Retina (tissue), 1 donor: Measurements from ENCODE around the gene RTN4.

Experiments used
- DNase-seq: peaks from one replicate; pipeline ENCODE4 v3.0.0-alpha.2; 2016

The RTN4 gene

DNA sequence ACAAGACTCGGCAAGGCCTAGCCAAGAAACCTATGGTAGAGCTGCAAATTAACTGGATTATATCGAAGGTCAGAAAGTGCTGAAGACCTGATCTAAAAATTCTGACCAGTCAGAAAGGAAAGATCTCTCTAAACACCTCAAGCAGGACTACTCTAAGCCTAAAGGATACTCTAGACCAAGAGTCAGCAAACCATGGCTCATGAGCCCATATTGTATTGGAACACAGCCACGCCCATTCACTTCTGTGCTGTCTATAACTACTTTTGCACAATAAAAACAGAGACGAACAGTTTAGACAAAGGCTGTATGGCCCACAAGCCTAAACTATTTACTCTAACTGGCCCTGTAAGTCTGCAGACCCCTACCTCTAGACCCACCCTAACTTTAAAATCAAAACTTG, 18.7 kb downstream of the RTN4 start:
- no peak for DNase-seq

DNA sequence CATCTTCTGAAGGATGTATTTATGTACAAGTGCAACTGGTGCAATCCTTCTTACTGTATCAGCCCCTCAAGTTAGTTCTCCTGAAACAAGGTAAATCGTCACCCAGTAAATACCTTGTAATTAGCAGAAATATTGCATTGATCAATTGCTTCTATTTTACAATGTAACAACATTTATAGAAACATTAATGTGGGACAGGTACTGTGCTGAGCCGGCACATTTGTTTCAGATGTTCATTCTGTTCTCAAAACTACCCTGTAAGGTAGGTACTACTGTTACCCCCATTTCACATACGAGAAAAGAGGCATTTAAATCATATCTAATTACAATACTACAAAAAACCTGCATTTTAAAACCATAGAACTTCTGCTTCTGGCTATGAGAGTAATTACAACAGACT, 19.5 kb downstream of the RTN4 start:
- no peak for DNase-seq

DNA sequence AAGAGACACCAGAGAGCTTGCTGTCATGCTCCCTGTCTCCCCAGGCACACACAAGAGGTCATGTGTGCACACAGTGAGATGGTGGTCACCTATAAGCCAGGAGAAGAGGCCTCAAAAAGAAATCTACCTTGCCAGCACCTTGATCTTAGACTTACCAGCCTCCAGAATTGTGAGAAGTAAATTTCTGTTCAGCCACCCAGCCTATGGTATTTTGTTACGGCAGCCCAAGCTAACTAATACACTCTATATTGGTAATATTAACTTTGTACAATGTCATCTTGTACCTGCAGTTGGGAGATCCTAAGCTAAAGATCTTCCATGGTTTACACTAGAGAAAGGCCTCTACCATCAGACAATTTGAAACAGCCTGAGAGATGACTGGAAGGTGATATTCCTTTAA, 21.2 kb downstream of the RTN4 start:
- no peak for DNase-seq

DNA sequence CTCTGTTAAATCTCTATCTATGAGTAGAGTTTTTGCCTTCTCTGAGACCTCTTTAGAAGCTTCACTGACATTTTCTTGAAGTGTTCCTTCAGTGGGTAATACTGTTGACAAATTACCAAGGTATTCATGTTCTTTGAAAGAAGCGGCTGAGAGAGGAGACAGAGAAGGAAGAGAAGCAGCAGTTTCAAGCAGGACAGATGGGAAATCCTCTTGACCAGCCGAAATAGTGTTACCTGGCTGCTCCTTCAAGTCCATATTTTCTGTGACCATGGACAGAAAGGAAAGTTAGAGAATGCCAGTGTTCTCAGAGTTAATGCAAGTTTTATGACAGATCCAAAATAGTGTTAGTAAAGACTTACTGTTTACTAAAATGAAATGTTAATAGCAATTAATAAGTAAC, 23.0 kb downstream of the RTN4 start:
- DNase-seq, result no peak

DNA sequence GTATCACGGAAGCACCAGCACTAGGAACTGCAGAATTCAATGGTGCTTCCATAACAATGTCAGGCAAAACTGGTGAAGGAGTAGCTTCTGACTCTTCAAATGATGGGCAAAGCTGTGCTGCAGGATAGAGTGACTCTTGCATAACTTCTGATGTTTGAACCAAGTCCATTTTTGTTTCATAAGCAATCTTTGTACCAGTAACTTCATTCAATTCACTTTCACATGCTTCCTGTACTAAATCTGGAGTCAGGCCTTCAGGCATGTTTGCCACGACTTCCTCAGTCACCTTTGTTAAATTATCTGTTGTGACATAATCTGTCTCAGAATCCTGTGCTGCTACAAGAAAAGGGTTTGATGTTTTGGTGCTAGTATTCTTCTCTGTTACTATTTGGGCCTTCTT, 24.0 kb downstream of the RTN4 start:
- no peak for DNase-seq

DNA sequence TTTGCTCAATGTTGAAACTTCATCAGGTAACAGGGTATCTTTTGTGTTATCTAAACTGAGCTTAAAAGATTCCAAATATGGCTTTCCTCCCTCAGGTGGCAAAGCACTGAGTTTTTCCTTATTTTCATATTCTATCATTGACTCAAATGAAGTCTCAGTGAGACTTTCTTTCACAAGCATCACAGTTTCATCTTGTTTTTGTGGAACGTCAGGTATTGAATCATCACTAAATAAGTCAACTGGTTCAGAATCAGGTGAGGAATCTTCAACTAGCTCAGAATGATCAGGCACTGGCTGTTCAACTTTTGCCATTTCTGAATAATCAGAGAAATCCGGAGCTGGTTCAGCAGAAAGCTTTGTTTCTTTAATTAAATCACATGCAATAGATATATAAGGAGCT, 24.6 kb downstream of the RTN4 start:
- DNase-seq, result no peak

DNA sequence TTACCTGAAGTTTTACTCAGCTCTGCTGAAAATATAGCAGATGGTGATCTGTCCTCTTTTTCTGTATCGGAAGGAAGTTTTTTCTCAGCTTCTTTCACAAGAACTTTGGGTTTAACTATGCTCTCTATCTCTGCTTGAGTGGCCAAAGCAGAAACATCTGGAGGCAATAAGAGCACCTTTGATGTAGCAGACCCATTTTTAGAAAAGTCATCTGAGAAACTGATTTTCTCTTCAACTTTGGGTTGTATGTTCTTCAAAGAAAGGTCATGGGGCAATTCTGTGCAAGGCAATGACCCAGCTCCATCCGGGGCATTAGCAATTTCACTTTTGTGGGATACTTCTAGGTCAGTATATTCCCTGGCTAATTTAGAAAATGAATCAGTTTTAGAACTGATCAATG, 25.2 kb downstream of the RTN4 start:
- no peak for DNase-seq

DNA sequence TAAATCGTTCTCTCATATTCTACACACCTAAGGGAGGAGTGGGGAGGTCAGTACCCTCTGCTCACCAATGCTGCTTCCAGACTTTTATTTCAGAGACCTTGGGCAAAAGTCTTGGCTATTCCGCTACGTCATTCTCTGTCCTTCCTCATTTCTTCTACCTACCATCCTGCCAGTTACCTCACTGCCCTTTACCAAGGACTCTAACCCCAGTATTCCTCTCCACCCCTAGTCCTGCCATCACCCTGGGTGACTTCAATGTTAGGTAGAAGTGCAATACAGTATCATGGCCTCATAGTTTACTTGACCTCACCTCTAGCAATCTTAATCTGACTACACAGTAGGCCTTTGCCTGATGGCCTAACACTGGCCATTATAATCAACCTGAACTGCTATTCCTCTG, 27.8 kb downstream of the RTN4 start:
- no peak for DNase-seq

DNA sequence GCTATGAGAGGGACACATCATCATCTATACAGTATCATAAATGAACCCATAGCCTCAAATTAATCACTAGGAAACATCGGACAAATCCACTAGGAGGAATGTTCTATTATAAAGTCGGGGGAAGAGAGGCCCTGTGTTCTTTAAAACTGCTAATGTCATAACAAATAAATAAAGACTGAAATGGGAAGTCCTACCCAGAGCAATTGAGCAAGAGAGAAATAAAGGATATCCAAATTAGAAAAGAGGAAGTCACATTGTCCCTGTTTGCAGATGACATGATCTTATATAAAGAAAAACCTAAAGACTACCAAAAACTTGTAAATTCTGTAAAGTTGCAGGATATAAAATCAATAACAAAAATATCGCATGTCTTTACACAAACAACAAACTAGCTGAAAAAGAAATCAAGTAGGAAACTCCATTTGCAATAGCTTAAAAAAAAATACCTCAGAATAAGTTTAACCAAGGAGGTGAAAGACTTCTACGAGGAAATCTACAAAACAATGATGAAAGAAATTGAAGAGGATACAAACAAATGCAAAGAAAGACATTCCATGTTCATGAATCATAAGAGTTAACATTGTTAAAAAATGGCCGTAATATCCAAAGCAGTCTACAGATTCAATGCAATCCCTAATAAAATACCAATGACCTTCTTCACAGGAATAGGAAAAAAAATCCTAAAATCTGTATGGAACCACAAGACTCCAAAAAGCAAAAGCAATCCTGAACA, 30.6 kb downstream of the RTN4 start:
- DNase-seq, result no peak

DNA sequence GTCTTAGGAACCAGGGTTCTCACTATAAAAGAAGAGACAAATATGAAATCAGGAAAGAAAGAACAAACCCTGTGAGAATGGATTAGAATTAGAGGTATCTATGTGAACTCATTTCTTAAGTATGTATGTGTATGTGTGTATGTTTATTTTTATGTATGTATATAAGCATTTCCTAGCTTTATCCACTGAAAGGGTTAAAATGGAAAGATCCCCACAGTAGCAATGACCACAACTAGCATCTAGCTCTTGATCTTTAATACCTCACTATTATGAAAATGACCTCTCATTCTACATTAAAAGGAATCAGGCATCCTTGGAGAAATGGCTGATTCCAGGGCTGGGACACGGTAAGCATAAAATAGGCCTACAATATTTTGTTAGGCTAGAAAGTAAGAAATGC, 31.6 kb downstream of the RTN4 start:
- no peak for DNase-seq

DNA sequence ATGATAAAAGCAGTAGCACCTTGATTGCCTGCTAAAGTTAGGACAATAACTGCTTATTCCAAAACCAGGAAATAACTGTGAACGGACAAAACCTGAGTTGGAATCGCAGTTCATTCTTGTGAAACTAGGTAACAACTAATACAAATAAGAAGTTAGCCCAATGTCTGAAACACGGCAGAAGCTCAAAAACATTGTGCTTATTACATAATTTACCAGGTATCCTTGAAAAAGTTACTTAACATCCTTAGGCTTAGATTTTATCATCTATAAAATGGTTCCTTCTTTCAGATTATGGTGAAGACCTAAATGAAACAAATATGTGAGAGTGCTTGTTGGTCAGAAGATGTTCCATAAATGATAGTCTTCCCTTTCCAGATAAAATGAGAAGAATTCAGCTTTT, 32.4 kb downstream of the RTN4 start:
- no peak for DNase-seq

DNA sequence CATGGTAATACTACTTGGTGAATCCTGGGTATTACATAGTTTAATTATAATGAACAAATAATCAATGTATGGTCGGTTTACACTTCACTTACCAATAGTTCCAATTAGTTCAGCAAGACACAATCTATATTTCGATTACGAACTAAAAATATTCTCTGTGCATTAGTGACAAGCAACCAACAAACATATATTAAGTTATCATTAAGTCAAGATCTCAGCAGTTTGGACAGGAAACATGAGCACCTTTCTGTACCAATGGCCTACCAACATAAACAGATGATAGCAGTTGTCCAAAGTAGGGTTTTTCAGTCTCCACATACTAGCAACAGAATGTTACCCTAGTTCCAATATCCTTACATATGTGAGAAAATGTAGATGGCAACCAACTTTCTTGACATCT, 32.8 kb downstream of the RTN4 start:
- no peak for DNase-seq

DNA sequence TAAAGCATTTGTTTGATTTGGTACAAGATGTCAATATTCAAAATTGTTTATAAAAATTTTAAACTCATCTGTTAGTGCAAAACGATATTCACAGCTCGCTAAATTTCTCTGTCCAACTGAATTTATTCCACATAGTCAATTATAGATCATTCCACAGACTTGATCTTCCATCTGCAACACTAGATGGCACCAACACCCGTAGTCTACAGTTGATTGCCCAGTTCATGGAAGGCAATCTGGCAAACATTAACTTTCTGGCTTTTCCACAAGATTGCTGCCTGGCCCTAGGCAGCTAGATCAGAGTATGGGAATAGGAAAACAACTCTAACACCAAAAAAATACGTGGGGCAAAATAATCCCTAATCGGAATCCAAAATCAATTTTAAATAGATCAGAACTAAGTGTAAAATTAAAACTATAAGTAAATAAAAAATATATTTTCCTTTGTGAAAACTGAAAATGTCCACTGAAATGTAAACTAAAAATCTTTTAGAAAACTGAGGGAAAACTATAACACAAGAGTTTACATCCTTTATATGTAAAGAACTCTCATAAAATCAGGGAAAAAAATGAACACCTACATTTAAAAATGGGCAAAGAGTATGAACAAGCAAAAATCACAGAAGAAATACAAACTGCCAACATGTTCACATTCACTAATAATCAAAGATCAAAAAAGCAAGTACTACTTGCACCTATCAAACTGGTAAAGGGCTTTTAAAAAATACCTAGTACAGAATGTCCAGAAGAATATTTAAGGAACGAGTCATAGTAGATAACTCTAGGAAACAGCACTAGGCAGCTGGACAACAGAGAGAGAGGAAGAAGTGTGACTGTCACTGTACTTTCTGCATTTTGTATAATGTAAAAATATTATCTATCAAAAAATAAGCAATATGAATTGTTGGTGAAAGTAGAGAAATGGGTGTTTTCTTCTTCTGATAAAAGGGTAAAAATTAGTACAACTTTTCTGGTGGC, 35.0 kb downstream of the RTN4 start:
- DNase-seq, result peak; percentile 11

DNA sequence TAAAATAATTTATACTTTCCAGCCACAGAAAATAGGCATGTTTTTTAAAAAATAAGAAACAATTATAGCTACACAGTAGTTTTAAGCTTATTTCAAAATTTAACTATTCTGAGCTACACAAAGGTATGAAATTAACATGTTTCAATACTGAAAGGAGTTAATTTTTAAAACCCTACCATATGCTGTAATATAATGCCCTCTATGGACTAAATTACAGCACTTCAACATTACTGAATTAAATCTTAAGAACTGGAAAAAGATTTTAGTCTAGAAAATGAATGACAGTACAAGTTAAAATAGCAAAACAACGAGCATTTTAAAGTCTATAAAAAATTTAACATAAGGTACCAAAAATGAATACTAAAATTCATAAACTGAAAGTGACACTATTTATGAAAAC, 36.3 kb downstream of the RTN4 start:
- no peak for DNase-seq

DNA sequence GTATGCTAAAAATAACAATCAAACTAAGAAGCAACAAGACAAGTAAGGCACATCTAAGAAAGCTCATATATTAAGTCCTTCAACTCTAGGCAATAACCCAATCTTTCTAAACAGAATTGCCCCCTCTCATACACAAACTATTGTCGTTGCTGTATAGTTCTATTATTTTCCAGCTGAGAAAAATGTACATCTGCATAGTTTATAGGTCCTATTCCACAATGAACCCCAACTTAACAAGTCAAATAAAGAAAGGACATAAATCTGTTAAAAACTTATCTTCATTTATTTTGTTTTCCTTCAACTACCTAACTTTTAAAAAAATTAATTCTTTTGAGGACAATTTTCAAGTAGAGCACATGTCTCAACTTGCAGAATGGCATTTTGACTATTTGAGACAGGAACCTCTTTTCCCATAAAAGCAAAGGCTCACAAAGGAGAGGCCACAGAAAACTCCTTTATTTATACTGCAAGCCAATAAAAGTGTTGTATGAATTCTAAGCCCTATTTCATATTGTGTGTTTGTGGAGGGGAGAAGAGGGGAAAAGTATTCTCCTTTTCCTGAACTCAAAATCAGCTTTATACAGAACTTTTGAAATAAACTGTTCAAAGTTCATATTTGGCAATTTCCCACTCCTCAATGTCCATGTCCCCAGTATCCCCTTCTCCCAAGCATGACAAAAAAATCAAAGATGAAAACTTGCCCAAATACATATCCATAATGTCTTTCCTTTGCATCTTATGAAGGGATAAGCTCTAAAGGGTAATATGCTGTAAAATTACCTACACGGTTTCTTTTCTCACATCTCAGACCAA, 37.4 kb downstream of the RTN4 start:
- DNase-seq, result no peak

DNA sequence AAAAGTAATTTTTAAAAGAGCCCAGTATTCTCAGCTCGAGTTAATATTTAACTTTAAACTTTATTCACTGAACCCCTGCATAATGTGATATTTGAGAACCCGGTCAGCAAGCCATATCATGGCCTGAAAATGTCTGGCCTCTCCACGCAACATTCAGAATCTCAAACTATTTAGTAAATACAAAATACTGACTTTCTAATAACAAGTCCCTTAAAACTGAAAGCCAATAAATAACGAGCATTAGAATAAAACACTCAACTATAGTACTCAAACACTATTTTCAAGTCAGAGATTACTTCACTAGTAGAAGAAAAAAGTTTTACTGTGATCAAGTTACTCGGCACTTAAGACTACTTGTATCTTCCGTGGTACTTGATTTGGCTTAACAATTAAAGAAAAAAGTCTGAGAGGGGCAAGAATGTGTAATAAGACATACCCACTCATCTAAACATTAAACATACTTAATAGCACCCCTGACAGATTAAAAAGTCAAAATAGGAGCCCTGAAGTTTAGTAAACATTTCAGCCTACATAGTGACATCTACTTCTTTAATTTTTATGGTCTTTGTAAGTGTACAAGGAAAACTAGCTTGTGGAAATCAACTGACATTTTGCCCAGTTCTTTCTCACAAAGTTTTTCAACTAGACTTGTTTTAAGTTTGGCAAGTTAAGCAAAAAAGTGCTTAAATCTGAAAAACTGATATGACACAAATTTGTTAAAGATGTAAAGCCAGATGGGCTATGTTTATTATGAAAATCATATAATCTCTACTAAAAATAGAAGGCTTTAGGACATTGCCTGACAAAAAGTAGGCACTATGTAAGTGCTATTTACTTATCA, 38.2 kb downstream of the RTN4 start:
- no peak for DNase-seq

DNA sequence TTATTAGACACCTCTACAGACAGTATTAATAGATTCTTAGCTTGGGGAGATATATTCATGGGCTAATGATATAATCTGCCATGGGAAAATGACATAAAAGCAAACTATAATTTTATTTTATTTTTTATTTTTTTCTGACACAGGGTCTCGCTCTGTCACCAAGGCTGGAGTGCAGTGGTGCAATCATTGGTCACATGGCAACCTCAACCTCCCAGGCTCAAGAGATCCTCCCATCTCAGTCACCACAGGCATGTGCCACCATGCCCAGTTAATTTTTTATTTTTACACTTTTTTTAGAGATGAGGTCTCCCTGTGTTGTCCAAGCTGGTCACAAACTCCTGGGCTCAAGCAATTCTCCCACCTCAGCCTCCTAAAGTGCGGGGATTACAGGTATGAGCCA, 39.3 kb downstream of the RTN4 start:
- DNase-seq, result no peak

DNA sequence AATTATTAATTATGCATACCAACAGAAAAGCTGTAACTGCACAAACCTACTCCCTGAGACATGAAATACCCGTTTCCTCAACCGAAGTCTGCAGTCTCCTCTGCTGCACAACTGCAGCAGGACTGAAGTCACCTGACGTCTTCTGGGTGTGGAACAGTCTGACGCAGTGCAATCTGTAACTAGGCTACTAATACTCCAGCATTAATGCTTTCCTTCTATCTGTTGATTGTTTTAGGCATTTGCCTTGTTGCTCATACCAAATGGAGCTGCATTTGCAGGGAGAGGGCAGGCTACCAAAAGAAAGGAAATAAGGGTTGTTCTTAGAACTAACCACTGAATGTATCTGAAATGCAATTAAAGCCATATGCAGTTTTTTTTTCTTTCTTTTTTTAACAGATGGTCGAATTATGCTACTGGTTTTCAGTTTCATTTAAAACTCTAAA, 40.1 kb downstream of the RTN4 start:
- peak; percentile 34 for DNase-seq

DNA sequence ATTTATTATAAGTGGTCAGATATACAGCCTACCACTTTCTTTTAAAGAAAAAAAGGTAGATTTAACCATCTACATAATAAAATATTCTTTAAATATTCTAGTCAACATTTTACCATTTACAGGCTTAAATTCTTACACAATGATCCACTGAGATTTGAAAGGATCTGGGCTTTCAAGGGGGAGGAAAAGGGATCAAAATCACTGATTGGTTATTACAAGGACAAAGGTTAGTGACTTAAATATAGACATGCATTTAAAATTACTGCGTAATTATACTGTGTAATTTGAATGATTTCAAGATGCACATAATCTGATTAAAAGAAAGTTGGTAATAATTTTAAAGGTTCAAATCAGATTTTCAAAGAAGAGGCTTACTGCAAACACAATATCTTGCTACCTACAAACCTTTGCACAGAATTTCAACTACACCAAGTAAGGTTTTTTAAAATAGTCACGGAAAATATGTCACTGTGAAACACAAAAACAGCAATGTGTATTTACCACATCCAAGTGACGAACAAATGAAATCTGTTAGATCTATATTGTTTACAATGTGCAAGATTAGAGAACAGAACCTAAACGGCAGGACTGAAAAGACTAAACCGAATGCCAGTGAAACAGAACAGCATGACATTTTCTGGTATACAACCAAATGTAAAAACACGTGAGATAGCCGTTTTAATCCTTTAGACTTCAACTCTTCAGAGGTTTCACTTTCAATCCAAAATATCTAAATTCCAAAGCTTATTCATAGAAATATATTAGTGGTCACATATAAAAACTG, 40.8 kb downstream of the RTN4 start:
- DNase-seq, result no peak

DNA sequence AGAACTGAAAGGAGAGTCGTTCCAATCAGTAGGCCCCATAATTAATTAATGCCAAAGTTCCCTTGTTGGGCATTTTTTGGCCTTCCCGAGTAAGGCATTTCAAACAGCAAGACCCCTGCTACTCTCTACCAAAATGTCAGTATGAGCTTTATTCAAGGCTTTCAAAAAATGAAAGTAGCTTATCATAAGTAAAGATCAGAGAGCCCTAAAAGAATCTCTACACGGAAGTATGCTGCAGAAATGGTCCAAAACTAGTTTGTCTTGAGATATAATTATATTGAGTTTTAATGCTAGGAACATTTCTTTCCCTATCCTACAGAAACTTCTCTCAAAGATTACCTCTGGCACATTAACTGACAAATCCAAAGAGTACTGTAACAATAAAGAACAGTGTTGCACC, 43.9 kb downstream of the RTN4 start:
- no peak for DNase-seq
